HTR-8/SVneo (cell line): ENCODE measurements around the gene EIF3L.
A peak's percentile ranks its signal among the peaks of the same experiment; 100 is the strongest.

Experiments used
- DNase-seq: peaks from one replicate; pipeline ENCODE4 v3.0.0; 2011; ENCODE audit warnings: low spot score, mixed read lengths; ENCODE audit not compliant: insufficient read length
- FAIRE-seq: peaks from 2 replicates; lab custom pipeline; 2011; peaks lifted over from hg19 to GRCh38; lab: Jason Lieb, UNC

The EIF3L gene

GRCh38 chr22:37924386-37925065 lies 75.3 kb downstream of the EIF3L start:
- no peak for FAIRE-seq
- DNase-seq, result no peak

- DNase-seq, result no peak
- no peak for FAIRE-seq
Observed at GRCh38 chr22:37925330-37925729, 76.1 kb downstream of the EIF3L start.

GRCh38 chr22:37925767-37926166 lies 76.5 kb downstream of the EIF3L start:
- DNase-seq (no peak), FAIRE-seq (no peak)

- no peak for FAIRE-seq
Observed at GRCh38 chr22:37926358-37926757, 77.1 kb downstream of the EIF3L start.

GRCh38 chr22:37926771-37927636 lies 77.8 kb downstream of the EIF3L start:
- DNase-seq (no peak), FAIRE-seq (no peak)

More at GRCh38 chr22:37926358-37926757, 77.1 kb downstream of the EIF3L start:
- no peak for DNase-seq

GRCh38 chr22:37927637-37927936 lies 78.4 kb downstream of the EIF3L start:
- FAIRE-seq, result no peak
- no peak for DNase-seq

- no peak for FAIRE-seq
Observed at GRCh38 chr22:37929390-37929789, 80.2 kb downstream of the EIF3L start.

GRCh38 chr22:37930270-37930951 lies 81.2 kb downstream of the EIF3L start:
- no peak for DNase-seq
- FAIRE-seq, result no peak

More at GRCh38 chr22:37929390-37929789, 80.2 kb downstream of the EIF3L start:
- no peak for DNase-seq

- no peak for DNase-seq
- no peak for FAIRE-seq
Observed at GRCh38 chr22:37930952-37931440, 81.8 kb downstream of the EIF3L start.

- no peak for FAIRE-seq
- no peak for DNase-seq
Observed at GRCh38 chr22:37931893-37932389, 82.7 kb downstream of the EIF3L start.

GRCh38 chr22:37932401-37932800 lies 83.2 kb downstream of the EIF3L start:
- no peak for FAIRE-seq
- no peak for DNase-seq

GRCh38 chr22:37932821-37933578 lies 83.8 kb downstream of the EIF3L start:
- no peak for FAIRE-seq
- no peak for DNase-seq

- FAIRE-seq (peak; percentile 70), DNase-seq (peak; percentile 83)
Observed at GRCh38 chr22:37933711-37934376, 84.6 kb downstream of the EIF3L start.
